ENCODE results near the gene JTB. TPM values are rescaled to one million over a fixed set of nuclear protein-coding genes. Genes with fewer than 3 reads are reported as not detected.

The JTB gene
- total and polyA plus RNA-seq, 9 of the 15 experiments (the other 6 are each of a cell fraction or from before 2014, with no cell fraction given): 24.7 to 308 (median 151) TPM

- TF ChIP-seq ZNF780A (CRISPR knock-in tag; IDR thresholded peaks at IDR 0.05): 0 out of 2 replicates have a peak, but pooled peaks have one; percentile 66
- peak; percentile 12; the same call in 1 of the 2 replicates for TF ChIP-seq SMARCA5 (IDR thresholded peaks at IDR 0.05)
- no peak for TF ChIP-seq HNRNPK (IDR thresholded peaks at IDR 0.05; ENCODE audit: low read depth, low read length, poor library complexity, severe bottlenecking)
- TF ChIP-seq SUPT5H (IDR thresholded peaks at IDR 0.05): no peak
- no peak for TF ChIP-seq NBN (IDR thresholded peaks at IDR 0.05; ENCODE audit: low read depth)
Observed at GRCh38 chr1:153985941-153986761, 8.7 kb upstream of the JTB start, which contains the start of gene RAB13 (continued).

DNA sequence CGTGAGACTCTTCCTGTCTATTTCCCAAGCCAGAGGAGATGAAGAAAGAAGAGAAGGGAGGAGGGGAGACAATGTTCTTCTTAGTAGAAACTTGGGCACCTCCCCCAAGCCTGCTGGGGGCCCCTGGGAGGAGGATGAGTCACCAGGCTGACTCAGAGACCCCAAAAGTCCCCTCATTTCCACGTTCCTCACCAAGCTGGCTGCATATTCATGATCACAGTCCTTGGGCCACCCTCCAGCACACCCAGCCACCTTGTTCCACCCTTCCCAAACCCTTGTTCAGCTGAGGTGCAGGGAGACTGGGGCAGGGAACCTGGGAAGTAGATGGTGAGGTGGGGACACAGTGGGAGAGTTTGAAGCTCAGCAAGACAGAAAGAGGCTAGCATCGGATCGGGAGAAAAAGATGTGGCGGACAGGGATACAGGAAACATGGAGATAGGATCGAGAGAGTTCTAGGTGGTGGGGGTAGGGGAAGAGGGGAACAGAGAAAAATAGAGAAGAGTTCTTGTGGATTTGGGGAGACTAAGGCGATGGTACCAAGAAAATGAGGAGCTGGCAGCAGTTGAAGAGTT, 8.0 kb upstream of the JTB start:
- Histone ChIP-seq H3K9ac (ENCODE audit: insufficient read depth in 1 of 2, low read depth in 2 of 2, low read length in 2 of 2) (peak overlapping the region; percentile 89 to 93), H3K4me3 (peak overlapping the region; percentile 55), H2AFZ (ENCODE audit: low read depth, low read length) (peak overlapping the region; percentile 65), H3K79me2 (ENCODE audit: control insufficient read depth, insufficient read depth, low read length) (peaks cover 15% of the 10 kb centered on the region), H3K27ac (ENCODE audit: extremely low read depth, low read depth, low read length) (peak overlapping the region; percentile 75), H3K4me1 (replicated peaks in 1 of 2; ENCODE audit: control insufficient read depth in 2 of 2, insufficient read depth in 2 of 2, low read length in 2 of 2) (peaks cover 5 to 14% of the 10 kb centered on the region in 2 experiments; a peak in 4 of 5 replicates), H3K4me2 (ENCODE audit: insufficient read depth, low read length) (peak overlapping the region; percentile 94), H3K36me3 (ENCODE audit: control insufficient read depth, insufficient read depth, low read length) (peaks cover 21% of the 10 kb centered on the region; the same call in 2 of the 3 replicates), H3K9me3 (replicated peaks; ENCODE audit: control insufficient read depth, insufficient read depth, low read depth, low read length) (no peaks in the 10 kb centered on the region), H3K9me1 (ENCODE audit: control insufficient read depth, insufficient read depth, low read length) (no peaks in the 10 kb centered on the region), H4K20me1 (replicated peaks; ENCODE audit: control insufficient read depth, insufficient read depth, low read length) (no peaks in the 10 kb centered on the region), H3K27me3 (ENCODE audit: control insufficient read depth in 2 of 2, insufficient read depth in 2 of 2, low read length in 2 of 2) (no peaks in the 10 kb centered on the region)
- ATAC-seq (peak; percentile 26), DNase-seq (ENCODE audit: extremely low read depth in 1 of 4, low spot score in 3 of 4) (peak; percentile 60 to 80 (median 67)), FAIRE-seq (peak; percentile 64)
- in situ Hi-C loops (cut with MboI): loop anchor here (5.0 to 10.0 kb wide), 3 partner anchors 188 to 481 kb away; partner anchors contain the start of gene NPR1
- intact Hi-C loops (cut with micrococcal nuclease): loop anchor here (5.0 to 10.0 kb wide), 5 partner anchors 38 to 631 kb away; partner anchors contain the start of genes DENND4B, ILF2 and S100A9
- CTCF ChIA-PET (ENCODE audit: low intra/inter-chr PET ratio): interaction anchor here (1.4 kb wide), 1 partner anchor 189 kb away, joined by 8 read pairs; no protein-coding TSS in a partner anchor
- BruUV-seq (replicated peaks): no TSS peak
- POLR2A ChIA-PET: interaction anchor here (0.8 to 2.8 kb wide), 9 partner anchors 8 to 327 kb away, joined by 3 to 16 read pairs (median 6); partner anchors contain the start of genes CREB3L4, DENND4B, JTB and SNAPIN
- WGBS (ENCODE audit: insufficient coverage, low coverage, missing lambda C conversion rate): 5% methylated on average over 7 of the region's 7 CpGs
- TF ChIP-seq CREB5 (CRISPR knock-in tag; IDR thresholded peaks at IDR 0.05): no peak
- peak; percentile 64; the same call in 1 of the 2 replicates for TF ChIP-seq NFRKB (IDR thresholded peaks at IDR 0.05; ENCODE audit: low read depth)
- no peak for TF ChIP-seq KLF1 (tag; IDR thresholded peaks at IDR 0.05)
- no peak for TF ChIP-seq HMG20A (CRISPR knock-in tag; conservative IDR thresholded peaks at IDR 0.05)
- peak; percentile 49; the same call in 1 of the 2 replicates for TF ChIP-seq EHMT2 (IDR thresholded peaks at IDR 0.05)
- no peak for TF ChIP-seq BHLHE40 (IDR thresholded peaks at IDR 0.05; ENCODE audit: low read length)
- TF ChIP-seq TFAM (CRISPR knock-in tag; conservative IDR thresholded peaks at IDR 0.05): no peak
- TF ChIP-seq, protein P1, sequence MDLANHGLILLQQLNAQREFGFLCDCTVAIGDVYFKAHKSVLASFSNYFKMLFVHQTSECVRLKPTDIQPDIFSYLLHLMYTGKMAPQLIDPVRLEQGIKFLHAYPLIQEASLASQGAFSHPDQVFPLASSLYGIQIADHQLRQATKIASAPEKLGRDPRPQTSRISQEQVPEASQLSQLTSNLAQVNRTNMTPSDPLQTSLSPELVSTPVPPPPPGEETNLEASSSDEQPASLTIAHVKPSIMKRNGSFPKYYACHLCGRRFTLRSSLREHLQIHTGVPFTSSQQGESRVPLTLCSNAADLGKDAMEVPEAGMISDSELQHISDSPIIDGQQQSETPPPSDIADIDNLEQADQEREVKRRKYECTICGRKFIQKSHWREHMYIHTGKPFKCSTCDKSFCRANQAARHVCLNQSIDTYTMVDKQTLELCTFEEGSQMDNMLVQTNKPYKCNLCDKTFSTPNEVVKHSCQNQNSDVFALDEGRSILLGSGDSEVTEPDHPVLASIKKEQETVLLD (IDR thresholded peaks at IDR 0.05): peak; percentile 40
- no peak for TF ChIP-seq XRCC5 (IDR thresholded peaks at IDR 0.05; ENCODE audit: low read depth, low read length)
- TF ChIP-seq ESRRB (CRISPR knock-in tag; IDR thresholded peaks at IDR 0.05; ENCODE audit: borderline replicate concordance): no peak
- TF ChIP-seq ZFP36 (IDR thresholded peaks at IDR 0.05; ENCODE audit: low read depth, low read length, partially characterized antibody): no peak
- TF ChIP-seq MEF2A (IDR thresholded peaks at IDR 0.05; ENCODE audit: control insufficient read depth, low read depth, low read length): no peak
